ENCODE data around the gene ST3GAL4.

Gene ST3GAL4

DNA sequence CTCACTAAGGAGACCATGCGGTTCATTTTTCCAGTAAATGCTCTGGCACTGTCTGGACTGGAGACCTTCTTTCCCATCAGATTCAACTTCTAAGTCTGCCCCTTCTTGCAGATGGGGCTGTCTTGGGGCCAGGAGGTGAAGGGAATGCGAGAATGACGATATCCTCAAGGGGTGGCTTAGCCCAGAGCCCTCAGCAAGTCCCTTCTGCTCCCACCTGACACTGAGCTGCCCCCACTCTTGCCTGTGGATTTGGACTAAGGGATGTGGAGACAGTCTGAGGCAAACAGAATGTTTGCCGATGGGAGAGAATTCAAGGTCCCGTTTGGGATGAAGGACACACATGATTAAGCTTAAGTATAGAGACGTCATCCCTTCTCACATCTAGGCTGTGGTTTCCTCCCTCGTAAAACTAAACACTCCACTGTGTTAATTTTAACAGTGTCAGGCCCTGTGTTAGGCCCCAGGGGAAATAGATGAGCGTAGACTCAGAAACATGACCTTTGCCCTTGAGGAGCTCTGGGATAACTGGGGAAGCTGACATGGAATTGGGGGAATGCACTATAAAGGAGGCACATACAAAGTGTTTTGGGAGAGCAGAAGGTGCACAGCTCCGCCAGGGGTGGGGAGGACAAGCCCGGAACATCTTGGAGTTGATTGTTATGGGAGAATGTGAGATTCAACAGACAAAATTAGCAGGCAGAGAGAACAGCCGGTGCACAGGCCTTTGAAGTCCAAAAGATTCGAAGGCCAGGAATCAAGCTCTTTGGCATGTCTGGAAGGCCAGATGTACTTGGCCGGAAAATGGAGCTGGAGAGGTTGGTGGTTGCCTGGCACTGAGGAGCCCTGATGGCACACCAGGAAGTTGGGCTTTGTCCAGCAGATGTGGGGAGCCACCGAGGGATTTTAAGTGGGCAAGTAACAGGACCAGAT lies 71.6 kb downstream of the ST3GAL4 start:
- ChIA-PET CTCF (interaction anchor here (0.7 to 3.5 kb wide), 4 partner anchors 13 to 117 kb away, joined by 4 to 12 read pairs (median 6); no protein-coding TSS in a partner anchor), POLR2A (no interaction called here)
- Histone ChIP-seq H3K4me1 (ENCODE audit: control insufficient read depth, insufficient read depth, low read length) (no peaks in the 10 kb centered on the region), H3K27ac (ENCODE audit: extremely low read depth, low read depth, low read length) (no peak overlapping the region), H3K4me3 (ENCODE audit: low read depth, low read length) (no peak overlapping the region), H3K9me3 (ENCODE audit: control insufficient read depth, insufficient read depth, low read depth, low read length) (no peaks in the 10 kb centered on the region), H3K36me3 (ENCODE audit: control insufficient read depth in 2 of 2, insufficient read depth in 1 of 2, low read length in 2 of 2) (no peaks in the 10 kb centered on the region)
- TF ChIP-seq OVOL3 (tag by site-specific recombination; IDR thresholded peaks at IDR 0.05) (0 out of 2 replicates have a peak, but pooled peaks have one; percentile 27), IKZF3 (tag by site-specific recombination; IDR thresholded peaks at IDR 0.05) (no peak), ZNF335 (tag by site-specific recombination; conservative IDR thresholded peaks at IDR 0.05) (peak; percentile 40; the same call in 1 of the 2 replicates), ZNF561 (tag by site-specific recombination; IDR thresholded peaks at IDR 0.05; ENCODE audit: borderline replicate concordance) (0 out of 2 replicates have a peak, but pooled peaks have one; percentile 31), ZNF670 (tag by site-specific recombination; IDR thresholded peaks at IDR 0.05; ENCODE audit: low read depth) (no peak), OSR2 (tag by site-specific recombination; IDR thresholded peaks at IDR 0.05) (peak; percentile 60; the same call in 1 of the 2 replicates), TRIM28 (IDR thresholded peaks at IDR 0.05; ENCODE audit: borderline replicate concordance, low read length) (0 out of 2 replicates have a peak, but pooled peaks have one; percentile 12), ZNF555 (tag by site-specific recombination; conservative IDR thresholded peaks at IDR 0.05) (no peak), ZEB2 (tag by site-specific recombination; IDR thresholded peaks at IDR 0.05) (peak; percentile 34; the same call in 1 of the 2 replicates), FEZF1 (tag by site-specific recombination; IDR thresholded peaks at IDR 0.05) (0 out of 2 replicates have a peak, but pooled peaks have one; percentile 18), ZNF140 (tag by site-specific recombination; IDR thresholded peaks at IDR 0.05) (peak; percentile 27; the same call in 1 of the 2 replicates), SP7 (tag by site-specific recombination; IDR thresholded peaks at IDR 0.05) (peak; percentile 62), ZNF169 (tag by site-specific recombination; IDR thresholded peaks at IDR 0.05) (no peak), ZNF558 (tag by site-specific recombination; IDR thresholded peaks at IDR 0.05) (no peak), ZNF341 (tag by site-specific recombination; IDR thresholded peaks at IDR 0.05; ENCODE audit: low read depth) (peak; percentile 60), ZNF510 (tag by site-specific recombination; IDR thresholded peaks at IDR 0.05; ENCODE audit: insufficient replicate concordance) (peak; percentile 95), ZNF843 (tag by site-specific recombination; IDR thresholded peaks at IDR 0.05) (0 out of 2 replicates have a peak, but pooled peaks have one; percentile 21), ZNF394 (tag by site-specific recombination; IDR thresholded peaks at IDR 0.05; ENCODE audit: borderline replicate concordance) (0 out of 2 replicates have a peak, but pooled peaks have one; percentile 21), ZNF157 (tag by site-specific recombination; IDR thresholded peaks at IDR 0.05) (no peak), WT1 (tag by site-specific recombination; IDR thresholded peaks at IDR 0.05) (peak; percentile 69)
- TF ChIP-seq, protein P1, sequence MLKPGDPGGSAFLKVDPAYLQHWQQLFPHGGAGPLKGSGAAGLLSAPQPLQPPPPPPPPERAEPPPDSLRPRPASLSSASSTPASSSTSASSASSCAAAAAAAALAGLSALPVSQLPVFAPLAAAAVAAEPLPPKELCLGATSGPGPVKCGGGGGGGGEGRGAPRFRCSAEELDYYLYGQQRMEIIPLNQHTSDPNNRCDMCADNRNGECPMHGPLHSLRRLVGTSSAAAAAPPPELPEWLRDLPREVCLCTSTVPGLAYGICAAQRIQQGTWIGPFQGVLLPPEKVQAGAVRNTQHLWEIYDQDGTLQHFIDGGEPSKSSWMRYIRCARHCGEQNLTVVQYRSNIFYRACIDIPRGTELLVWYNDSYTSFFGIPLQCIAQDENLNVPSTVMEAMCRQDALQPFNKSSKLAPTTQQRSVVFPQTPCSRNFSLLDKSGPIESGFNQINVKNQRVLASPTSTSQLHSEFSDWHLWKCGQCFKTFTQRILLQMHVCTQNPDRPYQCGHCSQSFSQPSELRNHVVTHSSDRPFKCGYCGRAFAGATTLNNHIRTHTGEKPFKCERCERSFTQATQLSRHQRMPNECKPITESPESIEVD (tag by site-specific recombination; IDR thresholded peaks at IDR 0.05): no peak
- TF ChIP-seq, protein P2, sequence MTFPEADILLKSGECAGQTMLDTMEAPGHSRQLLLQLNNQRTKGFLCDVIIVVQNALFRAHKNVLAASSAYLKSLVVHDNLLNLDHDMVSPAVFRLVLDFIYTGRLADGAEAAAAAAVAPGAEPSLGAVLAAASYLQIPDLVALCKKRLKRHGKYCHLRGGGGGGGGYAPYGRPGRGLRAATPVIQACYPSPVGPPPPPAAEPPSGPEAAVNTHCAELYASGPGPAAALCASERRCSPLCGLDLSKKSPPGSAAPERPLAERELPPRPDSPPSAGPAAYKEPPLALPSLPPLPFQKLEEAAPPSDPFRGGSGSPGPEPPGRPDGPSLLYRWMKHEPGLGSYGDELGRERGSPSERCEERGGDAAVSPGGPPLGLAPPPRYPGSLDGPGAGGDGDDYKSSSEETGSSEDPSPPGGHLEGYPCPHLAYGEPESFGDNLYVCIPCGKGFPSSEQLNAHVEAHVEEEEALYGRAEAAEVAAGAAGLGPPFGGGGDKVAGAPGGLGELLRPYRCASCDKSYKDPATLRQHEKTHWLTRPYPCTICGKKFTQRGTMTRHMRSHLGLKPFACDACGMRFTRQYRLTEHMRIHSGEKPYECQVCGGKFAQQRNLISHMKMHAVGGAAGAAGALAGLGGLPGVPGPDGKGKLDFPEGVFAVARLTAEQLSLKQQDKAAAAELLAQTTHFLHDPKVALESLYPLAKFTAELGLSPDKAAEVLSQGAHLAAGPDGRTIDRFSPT (tag by site-specific recombination; IDR thresholded peaks at IDR 0.05): peak; percentile 61
- TF ChIP-seq, protein P3, sequence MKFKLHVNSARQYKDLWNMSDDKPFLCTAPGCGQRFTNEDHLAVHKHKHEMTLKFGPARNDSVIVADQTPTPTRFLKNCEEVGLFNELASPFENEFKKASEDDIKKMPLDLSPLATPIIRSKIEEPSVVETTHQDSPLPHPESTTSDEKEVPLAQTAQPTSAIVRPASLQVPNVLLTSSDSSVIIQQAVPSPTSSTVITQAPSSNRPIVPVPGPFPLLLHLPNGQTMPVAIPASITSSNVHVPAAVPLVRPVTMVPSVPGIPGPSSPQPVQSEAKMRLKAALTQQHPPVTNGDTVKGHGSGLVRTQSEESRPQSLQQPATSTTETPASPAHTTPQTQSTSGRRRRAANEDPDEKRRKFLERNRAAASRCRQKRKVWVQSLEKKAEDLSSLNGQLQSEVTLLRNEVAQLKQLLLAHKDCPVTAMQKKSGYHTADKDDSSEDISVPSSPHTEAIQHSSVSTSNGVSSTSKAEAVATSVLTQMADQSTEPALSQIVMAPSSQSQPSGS (tag by site-specific recombination; IDR thresholded peaks at IDR 0.05; ENCODE audit: low read depth): 0 out of 2 replicates have a peak, but pooled peaks have one; percentile 33
- TF ChIP-seq, protein P4, sequence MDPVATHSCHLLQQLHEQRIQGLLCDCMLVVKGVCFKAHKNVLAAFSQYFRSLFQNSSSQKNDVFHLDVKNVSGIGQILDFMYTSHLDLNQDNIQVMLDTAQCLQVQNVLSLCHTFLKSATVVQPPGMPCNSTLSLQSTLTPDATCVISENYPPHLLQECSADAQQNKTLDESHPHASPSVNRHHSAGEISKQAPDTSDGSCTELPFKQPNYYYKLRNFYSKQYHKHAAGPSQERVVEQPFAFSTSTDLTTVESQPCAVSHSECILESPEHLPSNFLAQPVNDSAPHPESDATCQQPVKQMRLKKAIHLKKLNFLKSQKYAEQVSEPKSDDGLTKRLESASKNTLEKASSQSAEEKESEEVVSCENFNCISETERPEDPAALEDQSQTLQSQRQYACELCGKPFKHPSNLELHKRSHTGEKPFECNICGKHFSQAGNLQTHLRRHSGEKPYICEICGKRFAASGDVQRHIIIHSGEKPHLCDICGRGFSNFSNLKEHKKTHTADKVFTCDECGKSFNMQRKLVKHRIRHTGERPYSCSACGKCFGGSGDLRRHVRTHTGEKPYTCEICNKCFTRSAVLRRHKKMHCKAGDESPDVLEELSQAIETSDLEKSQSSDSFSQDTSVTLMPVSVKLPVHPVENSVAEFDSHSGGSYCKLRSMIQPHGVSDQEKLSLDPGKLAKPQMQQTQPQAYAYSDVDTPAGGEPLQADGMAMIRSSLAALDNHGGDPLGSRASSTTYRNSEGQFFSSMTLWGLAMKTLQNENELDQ (tag by site-specific recombination; IDR thresholded peaks at IDR 0.05; ENCODE audit: low read depth): no peak
- TF ChIP-seq, protein P5, sequence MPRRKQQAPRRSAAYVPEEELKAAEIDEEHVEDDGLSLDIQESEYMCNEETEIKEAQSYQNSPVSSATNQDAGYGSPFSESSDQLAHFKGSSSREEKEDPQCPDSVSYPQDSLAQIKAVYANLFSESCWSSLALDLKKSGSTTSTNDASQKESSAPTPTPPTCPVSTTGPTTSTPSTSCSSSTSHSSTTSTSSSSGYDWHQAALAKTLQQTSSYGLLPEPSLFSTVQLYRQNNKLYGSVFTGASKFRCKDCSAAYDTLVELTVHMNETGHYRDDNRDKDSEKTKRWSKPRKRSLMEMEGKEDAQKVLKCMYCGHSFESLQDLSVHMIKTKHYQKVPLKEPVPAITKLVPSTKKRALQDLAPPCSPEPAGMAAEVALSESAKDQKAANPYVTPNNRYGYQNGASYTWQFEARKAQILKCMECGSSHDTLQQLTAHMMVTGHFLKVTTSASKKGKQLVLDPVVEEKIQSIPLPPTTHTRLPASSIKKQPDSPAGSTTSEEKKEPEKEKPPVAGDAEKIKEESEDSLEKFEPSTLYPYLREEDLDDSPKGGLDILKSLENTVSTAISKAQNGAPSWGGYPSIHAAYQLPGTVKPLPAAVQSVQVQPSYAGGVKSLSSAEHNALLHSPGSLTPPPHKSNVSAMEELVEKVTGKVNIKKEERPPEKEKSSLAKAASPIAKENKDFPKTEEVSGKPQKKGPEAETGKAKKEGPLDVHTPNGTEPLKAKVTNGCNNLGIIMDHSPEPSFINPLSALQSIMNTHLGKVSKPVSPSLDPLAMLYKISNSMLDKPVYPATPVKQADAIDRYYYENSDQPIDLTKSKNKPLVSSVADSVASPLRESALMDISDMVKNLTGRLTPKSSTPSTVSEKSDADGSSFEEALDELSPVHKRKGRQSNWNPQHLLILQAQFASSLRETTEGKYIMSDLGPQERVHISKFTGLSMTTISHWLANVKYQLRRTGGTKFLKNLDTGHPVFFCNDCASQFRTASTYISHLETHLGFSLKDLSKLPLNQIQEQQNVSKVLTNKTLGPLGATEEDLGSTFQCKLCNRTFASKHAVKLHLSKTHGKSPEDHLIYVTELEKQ (tag by site-specific recombination; IDR thresholded peaks at IDR 0.05; ENCODE audit: borderline replicate concordance): peak; percentile 24; the same call in 1 of the 2 replicates
